ENCODE data around the gene RYR2. TPM values are rescaled to one million over a fixed set of nuclear protein-coding genes. Genes with fewer than 3 reads are reported as not detected.

Gene RYR2
- total RNA-seq, 2 donors from 2014 or later = 392 to 756 TPM

- peaks cover 0 to 16% of the 10 kb centered on the region in 2 donors for H3K4me1 ChIP-seq
- H3K9me3 ChIP-seq = no peaks in the 10 kb centered on the region
- no peak overlapping the region for H3K4me3 ChIP-seq
- peaks cover 44% of the 10 kb centered on the region for H3K36me3 ChIP-seq
- H3K27me3 ChIP-seq = no peaks in the 10 kb centered on the region
- no peak for DNase-seq (ENCODE audit: low spot score)
- TF ChIP-seq CTCF (IDR thresholded peaks at IDR 0.05) = no peak
- peak overlapping the region in 1 of 2 donors; percentile 35 for H3K27ac ChIP-seq
Measured at GRCh38 chr1:237792149-237792548, 750.2 kb downstream of the RYR2 start.

GRCh38 chr1:237792726-237793125 is 750.7 kb downstream of the RYR2 start:
- no peak for DNase-seq (ENCODE audit: low spot score)
- no peaks in the 10 kb centered on the region for H3K27me3 ChIP-seq
- no peak overlapping the region for H3K4me3 ChIP-seq
- H3K4me1 ChIP-seq = peaks cover 0 to 20% of the 10 kb centered on the region in 2 donors
- TF ChIP-seq CTCF (IDR thresholded peaks at IDR 0.05) = no peak
- no peaks in the 10 kb centered on the region for H3K9me3 ChIP-seq
- H3K27ac ChIP-seq = no peak overlapping the region
- H3K36me3 ChIP-seq = peaks cover 43% of the 10 kb centered on the region

- DNase-seq (ENCODE audit: low spot score) = no peak
- H3K4me1 ChIP-seq = peaks cover 0 to 20% of the 10 kb centered on the region in 2 donors
- peaks cover 39% of the 10 kb centered on the region for H3K36me3 ChIP-seq
- TF ChIP-seq CTCF (IDR thresholded peaks at IDR 0.05) = no peak
- H3K27me3 ChIP-seq = no peaks in the 10 kb centered on the region
- no peaks in the 10 kb centered on the region for H3K9me3 ChIP-seq
- no peak overlapping the region for H3K27ac ChIP-seq
- H3K4me3 ChIP-seq = no peak overlapping the region
Measured at GRCh38 chr1:237794071-237794470, 752.1 kb downstream of the RYR2 start.

- no peaks in the 10 kb centered on the region for H3K9me3 ChIP-seq
- no peak overlapping the region for H3K27ac ChIP-seq
- no peak for TF ChIP-seq CTCF (IDR thresholded peaks at IDR 0.05)
- peaks cover 40% of the 10 kb centered on the region for H3K36me3 ChIP-seq
- H3K4me3 ChIP-seq = no peak overlapping the region
- no peaks in the 10 kb centered on the region for H3K27me3 ChIP-seq
- DNase-seq (ENCODE audit: low spot score) = no peak
- peaks cover 0 to 18% of the 10 kb centered on the region in 2 donors for H3K4me1 ChIP-seq
Measured at GRCh38 chr1:237795558-237795957, 753.6 kb downstream of the RYR2 start.

GRCh38 chr1:237799762-237800474 is 757.9 kb downstream of the RYR2 start:
- peaks cover 37% of the 10 kb centered on the region for H3K36me3 ChIP-seq
- H3K9me3 ChIP-seq = no peaks in the 10 kb centered on the region
- no peak overlapping the region for H3K4me3 ChIP-seq
- no peak for TF ChIP-seq CTCF (IDR thresholded peaks at IDR 0.05)
- H3K27ac ChIP-seq = no peak overlapping the region
- DNase-seq (ENCODE audit: low spot score) = no peak
- no peaks in the 10 kb centered on the region for H3K27me3 ChIP-seq
- peaks cover 0 to 7% of the 10 kb centered on the region in 2 donors for H3K4me1 ChIP-seq

- TF ChIP-seq CTCF (IDR thresholded peaks at IDR 0.05) = no peak
- H3K27ac ChIP-seq = no peak overlapping the region
- H3K9me3 ChIP-seq = no peaks in the 10 kb centered on the region
- H3K27me3 ChIP-seq = no peaks in the 10 kb centered on the region
- H3K4me1 ChIP-seq = no peaks in the 10 kb centered on the region
- no peak overlapping the region for H3K4me3 ChIP-seq
- H3K36me3 ChIP-seq = peaks cover 42% of the 10 kb centered on the region
- DNase-seq (ENCODE audit: low spot score) = no peak
Measured at GRCh38 chr1:237804516-237804915, 762.5 kb downstream of the RYR2 start.
